ENCODE data around the gene ITGB3. TPM values are rescaled to one million over a fixed set of nuclear protein-coding genes. Genes with fewer than 3 reads are reported as not detected.
A peak's percentile ranks its signal among the peaks of the same experiment; 100 is the strongest.
"Not testable (repeated sequence)": the region's sequence is repeated elsewhere in the genome, so short reads cannot be mapped to it uniquely, and the experiment has no call there.

The ITGB3 gene
- total and polyA plus RNA-seq, 9 of the 15 experiments (the other 6 are each of a cell fraction or from before 2014, with no cell fraction given), result 0.08 to 2.6 (median 0.62) TPM; not detected in 1

DNA sequence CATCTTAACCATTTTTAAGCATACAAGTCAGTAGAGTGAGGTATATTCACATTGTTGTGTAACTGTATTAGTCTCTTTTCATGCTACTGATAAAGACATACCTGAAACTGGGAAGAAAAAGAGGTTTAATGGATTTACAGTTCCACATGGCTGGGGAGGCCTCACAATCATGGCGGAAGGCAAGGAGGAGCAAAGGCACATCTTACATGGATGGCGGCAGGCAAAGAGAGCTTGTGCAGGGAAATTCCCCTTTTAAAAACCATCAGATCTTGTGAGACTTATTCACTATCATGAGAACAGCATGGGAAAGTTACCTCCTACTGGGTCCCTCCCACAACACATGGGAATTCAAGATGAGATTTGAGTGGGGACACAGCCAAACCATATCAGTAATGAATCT is 29.6 kb upstream of the ITGB3 start:
- BruUV-seq (replicated peaks); H3K9ac ChIP-seq (ENCODE audit: insufficient read depth in 1 of 2, low read depth in 2 of 2, low read length in 2 of 2); intact Hi-C loops (cut with micrococcal nuclease); H4K20me1 ChIP-seq (replicated peaks; ENCODE audit: control insufficient read depth, insufficient read depth, low read length); H3K27ac ChIP-seq (ENCODE audit: extremely low read depth, low read depth, low read length); FAIRE-seq; DNase-seq (ENCODE audit: extremely low read depth in 1 of 4, low spot score in 3 of 4); ATAC-seq; H3K9me1 ChIP-seq (ENCODE audit: control insufficient read depth, insufficient read depth, low read length); H3K4me2 ChIP-seq (ENCODE audit: insufficient read depth, low read length); H2AFZ ChIP-seq (ENCODE audit: low read depth, low read length); CTCF ChIA-PET (ENCODE audit: low intra/inter-chr PET ratio); H3K4me3 ChIP-seq; H3K27me3 ChIP-seq (ENCODE audit: control insufficient read depth in 2 of 2, insufficient read depth in 2 of 2, low read length in 2 of 2); TF ChIP-seq MYNN (CRISPR knock-in tag; IDR thresholded peaks at IDR 0.05): not testable (repeated sequence)
- H3K4me1 ChIP-seq (replicated peaks in 1 of 2; ENCODE audit: control insufficient read depth in 2 of 2, insufficient read depth in 2 of 2, low read length in 2 of 2), result peaks cover 23 to 32% of the 10 kb centered on the region in 2 experiments; a peak in 4 of 5 replicates
- POLR2A ChIA-PET, result interaction anchor here (0.6 to 1.7 kb wide), 3 partner anchors 10 to 113 kb away, joined by 3 to 5 read pairs (median 3); no protein-coding TSS in a partner anchor
- peaks cover 12% of the 10 kb centered on the region; the same call in 2 of the 3 replicates for H3K79me2 ChIP-seq (ENCODE audit: control insufficient read depth, insufficient read depth, low read length)
- H3K9me3 ChIP-seq (replicated peaks; ENCODE audit: control insufficient read depth, insufficient read depth, low read depth, low read length), result peaks cover 24% of the 10 kb centered on the region
- 100% methylated on average over 2 of the region's 2 CpGs for WGBS (ENCODE audit: insufficient coverage, low coverage, missing lambda C conversion rate)
- in situ Hi-C loops (cut with MboI), result loop anchor here (10.0 kb wide), 1 partner anchor 391 kb away; no protein-coding TSS in a partner anchor
- H3K36me3 ChIP-seq (ENCODE audit: control insufficient read depth, insufficient read depth, low read length), result peaks cover 49% of the 10 kb centered on the region
- TF ChIP-seq YY1 (IDR thresholded peaks at IDR 0.05; ENCODE audit: borderline replicate concordance in 1 of 3, control insufficient read depth in 1 of 3, extremely low read depth in 1 of 3, insufficient read depth in 3 of 3, insufficient read length in 1 of 3, insufficient replicate concordance in 2 of 3, low read depth in 1 of 3, low read length in 2 of 3) (peak in 1 of 3 experiments; percentile 39), ZNF431 (CRISPR knock-in tag; IDR thresholded peaks at IDR 0.05) (peak; percentile 100), ZFP36 (IDR thresholded peaks at IDR 0.05; ENCODE audit: low read depth, low read length, partially characterized antibody) (peak; percentile 56), TRIM28 (IDR thresholded peaks at IDR 0.05) (peak; percentile 87), CBX3 (IDR thresholded peaks at IDR 0.05; ENCODE audit: borderline replicate concordance in 1 of 2, low read length in 2 of 2) (peak in 1 of 2 experiments; percentile 64; a peak in 1 of 3 replicates), CC2D1A (IDR thresholded peaks at IDR 0.05) (peak; percentile 51; the same call in 1 of the 2 replicates), MYNN (IDR thresholded peaks at IDR 0.05) (0 out of 2 replicates have a peak, but pooled peaks have one; percentile 8), ZEB2 (IDR thresholded peaks at IDR 0.05) (0 out of 2 replicates have a peak, but pooled peaks have one; percentile 43), ZNF766 (CRISPR knock-in tag; conservative IDR thresholded peaks at IDR 0.05) (0 out of 2 replicates have a peak, but pooled peaks have one; percentile 56), XRCC3 (IDR thresholded peaks at IDR 0.05) (peak; percentile 64; the same call in 1 of the 2 replicates), EHMT2 (IDR thresholded peaks at IDR 0.05) (peak; percentile 59; the same call in 1 of the 2 replicates), TRIM24 (IDR thresholded peaks at IDR 0.05) (peak; percentile 56 to 73)
- TF ChIP-seq, protein P1, sequence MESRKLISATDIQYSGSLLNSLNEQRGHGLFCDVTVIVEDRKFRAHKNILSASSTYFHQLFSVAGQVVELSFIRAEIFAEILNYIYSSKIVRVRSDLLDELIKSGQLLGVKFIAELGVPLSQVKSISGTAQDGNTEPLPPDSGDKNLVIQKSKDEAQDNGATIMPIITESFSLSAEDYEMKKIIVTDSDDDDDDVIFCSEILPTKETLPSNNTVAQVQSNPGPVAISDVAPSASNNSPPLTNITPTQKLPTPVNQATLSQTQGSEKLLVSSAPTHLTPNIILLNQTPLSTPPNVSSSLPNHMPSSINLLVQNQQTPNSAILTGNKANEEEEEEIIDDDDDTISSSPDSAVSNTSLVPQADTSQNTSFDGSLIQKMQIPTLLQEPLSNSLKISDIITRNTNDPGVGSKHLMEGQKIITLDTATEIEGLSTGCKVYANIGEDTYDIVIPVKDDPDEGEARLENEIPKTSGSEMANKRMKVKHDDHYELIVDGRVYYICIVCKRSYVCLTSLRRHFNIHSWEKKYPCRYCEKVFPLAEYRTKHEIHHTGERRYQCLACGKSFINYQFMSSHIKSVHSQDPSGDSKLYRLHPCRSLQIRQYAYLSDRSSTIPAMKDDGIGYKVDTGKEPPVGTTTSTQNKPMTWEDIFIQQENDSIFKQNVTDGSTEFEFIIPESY (CRISPR knock-in tag; IDR thresholded peaks at IDR 0.05), result peak; percentile 95
